ENCODE results near the gene CCND1. TPM values are rescaled to one million over a fixed set of nuclear protein-coding genes. Genes with fewer than 3 reads are reported as not detected.

CCND1 gene
- total and polyA plus RNA-seq, 2 of the 8 experiments (the other 6 are each of a cell fraction or from before 2014, with no cell fraction given), result 64.5 to 170 TPM

- Histone ChIP-seq H3K79me1 (ENCODE audit: low read depth, low read length) (no peaks in the 10 kb centered on the region), H3K27ac (ENCODE audit: low read depth, low read length) (no peak overlapping the region), H3K4me1 (replicated peaks in 1 of 4; ENCODE audit: control insufficient read depth in 3 of 4, insufficient read depth in 4 of 4, low read length in 3 of 4) (no peaks in the 10 kb centered on the region; a peak in 1 of 7 replicates), H3K9ac (replicated peaks in 1 of 4; ENCODE audit: extremely low read depth in 1 of 4, low read depth in 3 of 4, low read length in 3 of 4) (no peak overlapping the region), H2BK15ac (ENCODE audit: low read length) (no peak overlapping the region), H3K4me2 (ENCODE audit: insufficient read depth in 1 of 2, low read depth in 2 of 2, low read length in 2 of 2) (no peak overlapping the region), H3K79me2 (ENCODE audit: control insufficient read depth in 1 of 2, insufficient read depth in 2 of 2, low read length in 2 of 2) (no peaks in the 10 kb centered on the region), H2BK120ac (replicated peaks; ENCODE audit: low read depth, low read length) (no peak overlapping the region), H4K20me1 (replicated peaks in 1 of 2; ENCODE audit: control insufficient read depth in 1 of 2, insufficient read depth in 2 of 2, low read length in 2 of 2) (no peaks in the 10 kb centered on the region), H2AK5ac (ENCODE audit: low read depth, low read length) (no peak overlapping the region), H3K14ac (ENCODE audit: insufficient read length) (no peak overlapping the region), H3K9me3 (ENCODE audit: insufficient read depth in 2 of 2, low read depth in 1 of 2, low read length in 1 of 2) (no peaks in the 10 kb centered on the region; a peak in 1 of 4 replicates), H2BK12ac (ENCODE audit: low read depth, low read length) (no peak overlapping the region), H2AFZ (ENCODE audit: low read length) (no peak overlapping the region), H3K18ac (ENCODE audit: extremely low read depth, low read length) (no peak overlapping the region), H3K36me3 (ENCODE audit: control insufficient read depth in 2 of 4, insufficient read depth in 4 of 4, low read length in 3 of 4) (no peaks in the 10 kb centered on the region), H3K56ac (replicated peaks; ENCODE audit: insufficient read length, low read depth, low read length) (no peak overlapping the region), H3K4ac (replicated peaks; ENCODE audit: insufficient read length, low read depth, low read length) (no peak overlapping the region), H2BK20ac (ENCODE audit: low read length) (no peak overlapping the region), H3K4me3 (ENCODE audit: extremely low read depth in 1 of 4, insufficient read depth in 2 of 4, low read depth in 3 of 4, low read length in 4 of 4) (no peak overlapping the region), H3K23me2 (ENCODE audit: low read depth, low read length) (no peaks in the 10 kb centered on the region; the same call in 1 of the 2 replicates), H4K8ac (ENCODE audit: extremely low read depth, insufficient read depth, low read length) (peak overlapping the region; percentile 5; the same call in 1 of the 2 replicates), H4K5ac (ENCODE audit: insufficient read length, low read depth, low read length) (no peak overlapping the region), H3K23ac (ENCODE audit: insufficient read length) (no peak overlapping the region), H3K27me3 (replicated peaks in 1 of 4; ENCODE audit: control insufficient read depth in 3 of 4, extremely low read depth in 1 of 4, insufficient read depth in 3 of 4, low read length in 3 of 4) (peaks cover 0 to 6% (median 3%) of the 10 kb centered on the region in 4 experiments; a peak in 4 of 7 replicates), H2BK5ac (ENCODE audit: low read depth, low read length) (no peak overlapping the region), H4K91ac (replicated peaks; ENCODE audit: insufficient read length, low read length) (no peak overlapping the region)
- TF ChIP-seq EZH2 (IDR thresholded peaks at IDR 0.05; ENCODE audit: low read depth, low read length, severe bottlenecking) (no peak), BACH1 (IDR thresholded peaks at IDR 0.05; ENCODE audit: low read length) (no peak), SIX5 (IDR thresholded peaks at IDR 0.05; ENCODE audit: low read depth, low read length) (no peak)
- DNase-seq (ENCODE audit: low read depth in 1 of 2, low spot score in 2 of 2) (no peak), FAIRE-seq (no peak)
- POLR2A ChIA-PET (ENCODE audit: partially characterized antibody), result interaction anchor here (0.8 to 3.1 kb wide), 2 partner anchors 9 to 14 kb away, joined by 4 to 8 read pairs; no protein-coding TSS in a partner anchor
- 90% methylated on average over 8 of the region's 8 CpGs; no CpG with 5 or more reads in 1 of the 2 experiments for WGBS, 2 experiments (ENCODE audit: extremely low coverage in 1 of 2, insufficient coverage in 1 of 2, insufficient read length in 1 of 2, insufficient replicate concordance in 2 of 2, low coverage in 1 of 2, low lambda C conversion rate in 2 of 2, missing lambda C conversion rate in 1 of 2)
- CTCF ChIA-PET (ENCODE audit: partially characterized antibody), result interaction anchor here (1.1 to 4.4 kb wide), 7 partner anchors 9 to 229 kb away, joined by 3 to 29 read pairs (median 9); no protein-coding TSS in a partner anchor
Measured at GRCh38 chr11:69686856-69687255, 45.9 kb downstream of the CCND1 start.

Measured in H1 (cell line).